GM12891 (cell line): ENCODE data around the gene OXCT2.

Experiments used
- DNase-seq: peaks from one replicate; pipeline ENCODE4 v3.0.0; 2011; ENCODE audit warnings: low spot score; ENCODE audit not compliant: insufficient read length
- FAIRE-seq: peaks from 2 replicates; lab custom pipeline; 2011; peaks lifted over from hg19 to GRCh38; lab: Jason Lieb, UNC
- PAX5 ChIP-seq: IDR thresholded peaks from 2 replicates; pipeline ENCODE4 v1.6.1; 2011; ENCODE audit warnings: low read length, moderate library complexity, mild to moderate bottlenecking; ENCODE audit not compliant: insufficient read depth, severe bottlenecking
- POLR2A ChIP-seq: IDR thresholded peaks from 2 replicates; pipeline ENCODE4 v1.6.1; 2011; ENCODE audit warnings: low read depth, low read length, control low read depth
- POLR2AphosphoS5 ChIP-seq: IDR thresholded peaks from 2 replicates; pipeline ENCODE4 v1.6.1; 2011; ENCODE audit warnings: low read depth, low read length, control low read depth
- POU2F2 ChIP-seq: IDR thresholded peaks from 2 replicates; pipeline ENCODE4 v1.6.1; 2011; ENCODE audit warnings: low read depth, mild to moderate bottlenecking, control low read depth, low read length, moderate library complexity
- SPI1 ChIP-seq: IDR thresholded peaks from 2 replicates; pipeline ENCODE4 v1.6.1; 2011; ENCODE audit warnings: low read depth, low read length, control low read depth
- TAF1 ChIP-seq: IDR thresholded peaks from 2 replicates; pipeline ENCODE4 v1.6.1; 2011; ENCODE audit warnings: low read depth, low read length, control low read depth

The OXCT2 gene

GRCh38 chr1:39761016-39761415, 10.1 kb downstream of the OXCT2 start:
- TF ChIP-seq POLR2A: no peak
- TF ChIP-seq POLR2AphosphoS5: no peak
- no peak for TF ChIP-seq POU2F2
- no peak for TF ChIP-seq TAF1
- no peak for TF ChIP-seq PAX5
- no peak for TF ChIP-seq SPI1
- no peak for FAIRE-seq

GRCh38 chr1:39760074-39761008, 10.8 kb downstream of the OXCT2 start:
- DNase-seq (no peak), FAIRE-seq (peak; percentile 35)
- TF ChIP-seq POLR2A: no peak
- no peak for TF ChIP-seq SPI1
- TF ChIP-seq TAF1: no peak
- TF ChIP-seq POLR2AphosphoS5: no peak
- no peak for TF ChIP-seq POU2F2

More at GRCh38 chr1:39761016-39761415, 10.1 kb downstream of the OXCT2 start:
- DNase-seq: no peak

- FAIRE-seq (no peak), DNase-seq (no peak)
- TF ChIP-seq POU2F2 (no peak), TAF1 (no peak), POLR2A (no peak), SPI1 (no peak), POLR2AphosphoS5 (no peak), PAX5 (no peak)
Observed at GRCh38 chr1:39759436-39759726, 11.8 kb downstream of the OXCT2 start.

GRCh38 chr1:39758556-39759435, 12.4 kb downstream of the OXCT2 start:
- no peak for DNase-seq
- FAIRE-seq: no peak
- TF ChIP-seq PAX5: no peak

- no peak for FAIRE-seq
- DNase-seq: no peak
- TF ChIP-seq PAX5 (no peak), SPI1 (no peak), POLR2A (no peak), POLR2AphosphoS5 (no peak), TAF1 (no peak), POU2F2 (no peak)
Observed at GRCh38 chr1:39757501-39757900, 13.6 kb downstream of the OXCT2 start.

- no peak for TF ChIP-seq TAF1
- no peak for TF ChIP-seq PAX5
- TF ChIP-seq POU2F2: no peak
- TF ChIP-seq POLR2A: no peak
- TF ChIP-seq SPI1: no peak
- TF ChIP-seq POLR2AphosphoS5: no peak
- FAIRE-seq: no peak
- DNase-seq: no peak
Observed at GRCh38 chr1:39755965-39756659, 15.0 kb downstream of the OXCT2 start.

- DNase-seq (no peak), FAIRE-seq (no peak)
- TF ChIP-seq POLR2AphosphoS5: no peak
- TF ChIP-seq PAX5: no peak
- TF ChIP-seq TAF1: no peak
- TF ChIP-seq POLR2A: no peak
- no peak for TF ChIP-seq SPI1
- TF ChIP-seq POU2F2: no peak
Observed at GRCh38 chr1:39754906-39755504, 16.1 kb downstream of the OXCT2 start.

GRCh38 chr1:39754026-39754570, 17.1 kb downstream of the OXCT2 start:
- DNase-seq (no peak), FAIRE-seq (no peak)
- TF ChIP-seq POU2F2: no peak
- no peak for TF ChIP-seq POLR2A
- no peak for TF ChIP-seq SPI1
- TF ChIP-seq POLR2AphosphoS5: no peak
- TF ChIP-seq PAX5: no peak
- TF ChIP-seq TAF1: no peak

- DNase-seq (no peak), FAIRE-seq (no peak)
- TF ChIP-seq PAX5: no peak
Observed at GRCh38 chr1:39753132-39754025, 17.8 kb downstream of the OXCT2 start.
